ENCODE measurements around the gene GDF2.

The GDF2 gene

GRCh38 chr10:47291682-47292081 lies 30.6 kb upstream of the GDF2 start:
- DNase-seq (ENCODE audit: low read depth in 2 of 2), result no peak

GRCh38 chr10:47294057-47294456 lies 28.2 kb upstream of the GDF2 start:
- no peak for DNase-seq (ENCODE audit: low read depth in 2 of 2)

GRCh38 chr10:47294501-47294900 lies 27.8 kb upstream of the GDF2 start:
- no peak for DNase-seq (ENCODE audit: low read depth in 2 of 2)

GRCh38 chr10:47295411-47295810 lies 26.8 kb upstream of the GDF2 start:
- DNase-seq (ENCODE audit: low read depth in 2 of 2), result no peak

- no peak for DNase-seq (ENCODE audit: low read depth in 2 of 2)
Observed at GRCh38 chr10:47296156-47296894, 25.9 kb upstream of the GDF2 start.

- no peak for DNase-seq (ENCODE audit: low read depth in 2 of 2)
Observed at GRCh38 chr10:47296941-47297340, 25.3 kb upstream of the GDF2 start.

- DNase-seq (ENCODE audit: low read depth in 2 of 2), result no peak
Observed at GRCh38 chr10:47297866-47298540, 24.3 kb upstream of the GDF2 start.

- no peak for DNase-seq (ENCODE audit: low read depth in 2 of 2)
Observed at GRCh38 chr10:47298715-47299114, 23.5 kb upstream of the GDF2 start.

GRCh38 chr10:47299611-47300428 lies 22.4 kb upstream of the GDF2 start, which contains the start of gene GDF10:
Gene GDF10 (plus strand): TSS chr10:47300197. CDS start chr10:47300652, 455 bp downstream.
- no peak for DNase-seq (ENCODE audit: low read depth in 2 of 2)

- no peak for DNase-seq (ENCODE audit: low read depth in 2 of 2)
Observed at GRCh38 chr10:47300429-47300931, 21.8 kb upstream of the GDF2 start.

- no peak for DNase-seq (ENCODE audit: low read depth in 2 of 2)
Observed at GRCh38 chr10:47301833-47302232, 20.4 kb upstream of the GDF2 start.

GRCh38 chr10:47303105-47303504 lies 19.1 kb upstream of the GDF2 start:
- DNase-seq (ENCODE audit: low read depth in 2 of 2), result no peak

GRCh38 chr10:47303866-47304265 lies 18.4 kb upstream of the GDF2 start:
- no peak for DNase-seq (ENCODE audit: low read depth in 2 of 2)

GRCh38 chr10:47305566-47305965 lies 16.7 kb upstream of the GDF2 start:
- no peak for DNase-seq (ENCODE audit: low read depth in 2 of 2)

- no peak for DNase-seq (ENCODE audit: low read depth in 2 of 2)
Observed at GRCh38 chr10:47306387-47307210, 15.7 kb upstream of the GDF2 start.

- DNase-seq (ENCODE audit: low read depth in 2 of 2), result no peak
Observed at GRCh38 chr10:47307381-47307780, 14.9 kb upstream of the GDF2 start.

GRCh38 chr10:47308775-47309174 lies 13.5 kb upstream of the GDF2 start:
- DNase-seq (ENCODE audit: low read depth in 2 of 2), result no peak

GRCh38 chr10:47309408-47310089 lies 12.7 kb upstream of the GDF2 start:
- no peak for DNase-seq (ENCODE audit: low read depth in 2 of 2)

GRCh38 chr10:47310090-47310505 lies 12.2 kb upstream of the GDF2 start:
- DNase-seq (ENCODE audit: low read depth in 2 of 2), result no peak

- DNase-seq (ENCODE audit: low read depth in 2 of 2), result no peak
Observed at GRCh38 chr10:47311193-47311931, 10.9 kb upstream of the GDF2 start.

Measured in fibroblast of skin of left biceps (primary cell).